Hepatic stellate cell (primary cell): ENCODE data around the gene PTPN7.
"Not testable (repeated sequence)": the region's sequence is repeated elsewhere in the genome, so short reads cannot be mapped to it uniquely, and the experiment has no call there.

Experiments
- DNase-seq: peaks from one replicate; pipeline ENCODE4 v3.0.0; 2011; ENCODE audit warnings: low spot score

PTPN7 gene

GRCh38 chr1:202160377-202160940 is at the start of gene PTPN7:
TSS of gene PTPN7 (minus strand) at chr1:202160602. CDS start at chr1:202159402, 1,200 bp downstream.
- DNase-seq: no peak

GRCh38 chr1:202208351-202208857 is 48.0 kb upstream of the PTPN7 start:
- no peak for DNase-seq

- peak; percentile 84 for DNase-seq
These were observed 46.9 kb upstream of the PTPN7 start for GRCh38 chr1:202207292-202207691.

GRCh38 chr1:202205523-202206190 is 45.3 kb upstream of the PTPN7 start:
- DNase-seq: no peak

GRCh38 chr1:202204065-202204464 is 43.7 kb upstream of the PTPN7 start:
- DNase-seq: no peak

- no peak for DNase-seq
These were observed 43.0 kb upstream of the PTPN7 start for GRCh38 chr1:202203238-202204039.

GRCh38 chr1:202202500-202203168 is 42.2 kb upstream of the PTPN7 start:
- DNase-seq: no peak

GRCh38 chr1:202201971-202202370 is 41.6 kb upstream of the PTPN7 start:
- no peak for DNase-seq

- DNase-seq: no peak
These were observed 40.9 kb upstream of the PTPN7 start for GRCh38 chr1:202201266-202201665.

- DNase-seq: no peak
These were observed 40.3 kb upstream of the PTPN7 start for GRCh38 chr1:202200669-202201068.

GRCh38 chr1:202200112-202200548 is 39.7 kb upstream of the PTPN7 start:
- DNase-seq: peak; percentile 71

GRCh38 chr1:202199040-202199889 is 38.9 kb upstream of the PTPN7 start:
- DNase-seq: no peak

GRCh38 chr1:202198366-202198724 is 37.9 kb upstream of the PTPN7 start:
- no peak for DNase-seq

GRCh38 chr1:202197653-202198365 is 37.4 kb upstream of the PTPN7 start:
- DNase-seq: no peak

GRCh38 chr1:202194328-202194648 is 33.9 kb upstream of the PTPN7 start:
- no peak for DNase-seq

- no peak for DNase-seq
These were observed 33.4 kb upstream of the PTPN7 start, which contains the start of gene LGR6 for GRCh38 chr1:202193614-202194327. TSS of gene LGR6 (plus strand) at chr1:202193799. CDS start at chr1:202193990, 191 bp downstream.

- peak; percentile 74 for DNase-seq
These were observed 32.6 kb upstream of the PTPN7 start for GRCh38 chr1:202192770-202193613.

- not testable (repeated sequence) for DNase-seq
These were observed 31.0 kb upstream of the PTPN7 start for GRCh38 chr1:202191391-202191790.
